Natural killer cell (primary cell): ENCODE measurements around the gene RGS3. TPM values are rescaled to one million over a fixed set of nuclear protein-coding genes. Genes with fewer than 3 reads are reported as not detected.

Source experiments
- ATAC-seq, 3 donors: fragments of 150-1000 bp in 2 of 3; fragments of 200-7000 bp in 1 of 3; cut with Tn5 transposase; 1 replicate in 1 of 3; 2 replicates in 2 of 3; pipeline ENCODE4 v1.10.0; 2021; ENCODE audit warnings: mild to moderate bottlenecking in 2 of 3, moderate library complexity in 2 of 3
- DNase-seq, 2 donors: peaks; one replicate each; pipeline versions ENCODE4 v3.0.0 to v3.0.0-alpha.2; 2013 to 2021; ENCODE audit warnings: mixed read lengths in 1 of 2
- H3K27ac ChIP-seq: one replicate; pipeline ENCODE4 v1.5.1; 2013; ENCODE audit warnings: mild to moderate bottlenecking, low read length
- H3K27me3 ChIP-seq: one replicate; pipeline ENCODE4 v1.6.1; 2013; ENCODE audit warnings: low read length; ENCODE audit not compliant: control insufficient read depth, insufficient read depth
- H3K36me3 ChIP-seq: one replicate; pipeline ENCODE4 v1.6.1; 2013; ENCODE audit warnings: low read length; ENCODE audit not compliant: control insufficient read depth, insufficient read depth
- H3K4me1 ChIP-seq: one replicate; pipeline ENCODE4 v1.6.1; 2013; ENCODE audit warnings: low read length; ENCODE audit not compliant: control insufficient read depth, insufficient read depth
- H3K4me3 ChIP-seq: one replicate; pipeline ENCODE4 v1.5.1; 2013; ENCODE audit warnings: low read length
- H3K9me3 ChIP-seq: one replicate; pipeline ENCODE4 v1.6.1; 2013; ENCODE audit warnings: low read length; ENCODE audit not compliant: control insufficient read depth, insufficient read depth
- H3K27ac Mint-ChIP-seq, 2 donors: one replicate each; pipeline ENCODE4 v1.8.0; 2022; ENCODE audit warnings: mild to moderate bottlenecking in 2 of 2, mixed read lengths in 2 of 2, moderate library complexity in 1 of 2
- H3K27me3 Mint-ChIP-seq, 2 donors: one replicate each; pipeline ENCODE4 v1.8.0; 2022; ENCODE audit warnings: low read depth in 2 of 2, mixed read lengths in 2 of 2
- H3K36me3 Mint-ChIP-seq: one replicate; pipeline ENCODE4 v1.8.0; 2022; ENCODE audit warnings: mixed read lengths
- H3K4me1 Mint-ChIP-seq, 2 donors: one replicate each; pipeline ENCODE4 v1.8.0; 2022; ENCODE audit warnings: mixed read lengths in 2 of 2
- H3K4me3 Mint-ChIP-seq: one replicate; pipeline ENCODE4 v1.8.0; 2022; ENCODE audit warnings: mild to moderate bottlenecking, moderate library complexity, mixed read lengths
- H3K9me3 Mint-ChIP-seq, 2 donors: one replicate each; pipeline ENCODE4 v1.8.0; 2022; ENCODE audit warnings: mixed read lengths in 2 of 2
- WGBS: methylation state at CpG from one replicate; pipeline ENCODE4 v1.1.7; 2013; ENCODE audit warnings: missing lambda C conversion rate; ENCODE audit not compliant: insufficient coverage; 5-methylcytosine and 5-hydroxymethylcytosine counted together
- intact Hi-C: fragments of 100-400 bp; cut with micrococcal nuclease; formaldehyde crosslinking; loops from one replicate; pipeline ENCODE4 v1.14.2; 2022
- total RNA-seq, 4 donors: library from RNA; stranded (reverse); fragments of 120-200 nt in 1 of 4; gene quantifications; one replicate each; pipeline versions ENCODE4 v1.2.3 to v1.2.4, GENCODE V29; 2013 to 2022
- TF ChIP-seq, protein P1 (sequence below): fragments of 200-600 bp; IDR thresholded peaks from one replicate; pipeline ENCODE4 v1.8.0; 2022; ENCODE audit warnings: antibody characterized with exemption

Gene RGS3
- total RNA-seq, 3 donors from 2014 or later (not counting 1 experiment from before 2014, with no cell fraction given) = 148 to 269 (median 190) TPM

DNA sequence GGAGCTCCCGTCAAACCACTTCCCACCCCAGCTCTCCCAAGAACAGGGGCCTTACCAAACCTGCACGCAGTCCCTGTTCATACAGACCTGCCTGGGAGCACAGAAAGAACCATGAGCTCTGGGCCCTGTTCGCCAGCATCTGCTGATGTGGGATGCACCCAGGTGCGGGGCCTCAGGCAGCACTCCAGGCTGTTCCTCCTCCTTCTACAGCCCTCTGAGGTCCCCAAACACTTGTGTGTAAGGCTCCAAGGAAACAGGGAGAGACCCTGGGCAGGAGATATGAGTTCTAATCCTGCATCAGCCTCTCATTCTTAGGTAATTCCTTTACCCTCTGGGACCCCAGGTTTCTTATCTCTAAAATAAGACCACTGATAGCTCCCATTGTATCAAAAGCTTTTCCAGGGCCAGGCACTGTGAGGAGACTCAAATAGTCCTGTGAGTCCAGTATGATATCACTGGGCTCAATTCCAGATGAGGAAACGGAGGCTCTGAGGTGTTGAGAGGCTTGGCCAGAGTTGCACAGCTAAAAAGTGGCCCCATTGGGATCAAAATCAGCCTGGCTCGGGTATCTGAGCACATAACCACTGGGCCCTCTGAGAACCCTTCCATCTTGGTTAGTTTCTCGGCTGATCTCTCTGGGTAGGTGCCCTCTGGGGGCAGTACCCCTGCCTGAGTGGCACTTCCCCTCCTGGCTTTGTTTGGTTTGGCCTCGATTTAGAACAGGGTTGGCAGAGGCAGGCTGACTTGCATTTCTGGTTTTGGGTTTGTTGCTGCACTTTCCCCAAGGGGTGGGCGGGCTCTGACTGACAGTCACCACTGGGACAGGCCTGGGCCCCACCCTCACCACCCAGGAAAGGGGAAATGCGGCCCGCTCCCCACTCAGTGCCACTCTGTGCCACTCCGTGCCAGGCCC, 116.8 kb downstream of the RGS3 start:
- Mint-ChIP-seq H3K27ac (peak overlapping the region; percentile 92 to 93), H3K4me3 (peak overlapping the region; percentile 80), H3K27me3 (no peaks in the 10 kb centered on the region), H3K4me1 (peaks cover 87 to 95% of the 10 kb centered on the region in 2 donors), H3K9me3 (no peaks in the 10 kb centered on the region), H3K36me3 (no peaks in the 10 kb centered on the region)
- intact Hi-C loops = no loop called here
- DNase-seq (peak in 1 of 2 donors; percentile 71), ATAC-seq (peak in 1 of 3 donors; percentile 22)
- whole genome bisulfite sequencing = 16% methylated on average over 12 of the region's 12 CpGs
- Histone ChIP-seq H3K27me3 (no peaks in the 10 kb centered on the region), H3K27ac (peak overlapping the region; percentile 81), H3K9me3 (no peaks in the 10 kb centered on the region), H3K4me1 (peaks cover 80% of the 10 kb centered on the region), H3K36me3 (peaks cover 31% of the 10 kb centered on the region), H3K4me3 (no peak overlapping the region)
- TF ChIP-seq, protein P1, sequence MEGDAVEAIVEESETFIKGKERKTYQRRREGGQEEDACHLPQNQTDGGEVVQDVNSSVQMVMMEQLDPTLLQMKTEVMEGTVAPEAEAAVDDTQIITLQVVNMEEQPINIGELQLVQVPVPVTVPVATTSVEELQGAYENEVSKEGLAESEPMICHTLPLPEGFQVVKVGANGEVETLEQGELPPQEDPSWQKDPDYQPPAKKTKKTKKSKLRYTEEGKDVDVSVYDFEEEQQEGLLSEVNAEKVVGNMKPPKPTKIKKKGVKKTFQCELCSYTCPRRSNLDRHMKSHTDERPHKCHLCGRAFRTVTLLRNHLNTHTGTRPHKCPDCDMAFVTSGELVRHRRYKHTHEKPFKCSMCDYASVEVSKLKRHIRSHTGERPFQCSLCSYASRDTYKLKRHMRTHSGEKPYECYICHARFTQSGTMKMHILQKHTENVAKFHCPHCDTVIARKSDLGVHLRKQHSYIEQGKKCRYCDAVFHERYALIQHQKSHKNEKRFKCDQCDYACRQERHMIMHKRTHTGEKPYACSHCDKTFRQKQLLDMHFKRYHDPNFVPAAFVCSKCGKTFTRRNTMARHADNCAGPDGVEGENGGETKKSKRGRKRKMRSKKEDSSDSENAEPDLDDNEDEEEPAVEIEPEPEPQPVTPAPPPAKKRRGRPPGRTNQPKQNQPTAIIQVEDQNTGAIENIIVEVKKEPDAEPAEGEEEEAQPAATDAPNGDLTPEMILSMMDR = no peak

GRCh38 chr9:113580954-113581311, 117.4 kb downstream of the RGS3 start:
- Mint-ChIP-seq H3K27ac (peak overlapping the region; percentile 92 to 93), H3K4me1 (peaks cover 87 to 95% of the 10 kb centered on the region in 2 donors), H3K4me3 (peak overlapping the region; percentile 80), H3K36me3 (no peaks in the 10 kb centered on the region), H3K9me3 (no peaks in the 10 kb centered on the region), H3K27me3 (no peaks in the 10 kb centered on the region)
- Histone ChIP-seq H3K27ac (peak overlapping the region; percentile 81), H3K9me3 (no peaks in the 10 kb centered on the region), H3K4me1 (peaks cover 82% of the 10 kb centered on the region), H3K36me3 (peaks cover 37% of the 10 kb centered on the region), H3K4me3 (no peak overlapping the region), H3K27me3 (no peaks in the 10 kb centered on the region)
- intact Hi-C loops = no loop called here
- no peak for DNase-seq
- WGBS = 13% methylated on average over 4 of the region's 4 CpGs
- TF ChIP-seq, protein P1 = no peak
- ATAC-seq = no peak

DNA sequence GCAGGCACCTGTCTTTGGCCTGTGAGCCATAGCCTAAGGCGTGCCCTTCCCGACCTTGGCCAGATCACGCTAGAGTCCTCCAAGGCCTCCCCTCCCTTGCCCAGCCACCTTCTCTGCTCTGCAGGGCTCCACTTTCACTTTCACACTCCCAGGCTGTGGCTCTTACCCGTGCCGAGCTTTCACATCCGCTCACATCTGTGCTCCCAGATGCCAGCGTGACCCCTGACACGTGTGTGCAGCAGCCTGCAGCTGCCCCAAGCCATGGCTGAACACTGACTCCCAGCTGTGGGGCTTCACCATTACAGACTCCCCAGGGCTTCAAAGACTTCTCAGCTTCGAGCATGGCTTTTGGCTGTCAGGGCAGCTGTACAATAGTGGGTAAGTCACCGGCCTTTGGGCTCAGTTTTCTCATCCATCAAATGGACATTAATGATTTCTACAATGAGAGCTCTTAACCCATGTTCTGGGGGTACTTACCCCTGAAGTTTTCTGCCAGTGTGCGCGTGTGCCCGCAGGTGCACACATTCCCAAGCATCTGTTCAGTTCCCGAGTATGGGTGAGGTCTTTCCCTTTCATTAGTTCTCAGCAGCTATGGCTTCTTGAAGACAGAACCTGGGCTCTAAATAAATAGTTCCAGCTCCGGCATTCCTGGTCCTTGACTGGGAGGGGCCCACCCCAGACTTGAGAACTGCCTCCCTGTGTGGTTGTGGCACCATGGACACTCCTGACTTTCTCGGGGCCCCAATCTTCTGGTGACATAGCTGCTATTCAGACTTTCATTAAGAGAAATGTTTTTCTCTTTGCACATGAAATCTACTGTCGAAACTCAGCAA, 118.6 kb downstream of the RGS3 start:
- DNase-seq = peak; percentile 69 to 93
- Mint-ChIP-seq H3K4me3 (peak overlapping the region; percentile 80), H3K27me3 (no peaks in the 10 kb centered on the region), H3K27ac (peak overlapping the region; percentile 92 to 93), H3K36me3 (no peaks in the 10 kb centered on the region), H3K4me1 (peaks cover 86 to 94% of the 10 kb centered on the region in 2 donors), H3K9me3 (no peaks in the 10 kb centered on the region)
- Histone ChIP-seq H3K27ac (peak overlapping the region; percentile 81), H3K36me3 (peaks cover 47% of the 10 kb centered on the region), H3K9me3 (no peaks in the 10 kb centered on the region), H3K4me3 (peak overlapping the region; percentile 7), H3K27me3 (no peaks in the 10 kb centered on the region), H3K4me1 (peaks cover 82% of the 10 kb centered on the region)
- WGBS = 37% methylated on average over 17 of the region's 17 CpGs
- peak; percentile 61 to 84 (median 75) for ATAC-seq
- intact Hi-C loops = loop anchor here (1.0 kb wide), 1 partner anchor 308 kb away; no protein-coding TSS in a partner anchor
- TF ChIP-seq, protein P1 = peak; percentile 19
